SKM-1 (cell line): ENCODE data around the gene DNAJA4.

Experiments
- DNase-seq: peaks from one replicate; lab custom pipeline; 2025; ENCODE audit not compliant: unreplicated experiment; lab: John Stamatoyannopoulos, UW

The DNAJA4 gene

GRCh38 chr15:78276064-78276943, 11.9 kb downstream of the DNAJA4 start:
- DNase-seq = no peak

- DNase-seq = no peak
Measured at GRCh38 chr15:78280319-78281072, 16.1 kb downstream of the DNAJA4 start.

GRCh38 chr15:78282324-78282723, 18.0 kb downstream of the DNAJA4 start:
- DNase-seq = no peak

- DNase-seq = no peak
Measured at GRCh38 chr15:78284758-78285157, 20.4 kb downstream of the DNAJA4 start.

- no peak for DNase-seq
Measured at GRCh38 chr15:78290222-78290621, 25.9 kb downstream of the DNAJA4 start.

- no peak for DNase-seq
Measured at GRCh38 chr15:78291052-78291451, 26.7 kb downstream of the DNAJA4 start.

GRCh38 chr15:78291698-78292097, 27.3 kb downstream of the DNAJA4 start:
- no peak for DNase-seq

- no peak for DNase-seq
Measured at GRCh38 chr15:78292219-78292618, 27.9 kb downstream of the DNAJA4 start.

GRCh38 chr15:78299101-78299930, 35.0 kb downstream of the DNAJA4 start, which contains the start of gene SKIC8:
SKIC8 (minus strand) TSS chr15:78299609; CDS start chr15:78295686, 3,923 bp downstream.
- DNase-seq = peak; percentile 86

GRCh38 chr15:78301326-78301725, 37.0 kb downstream of the DNAJA4 start:
- DNase-seq = no peak

GRCh38 chr15:78301828-78302227, 37.5 kb downstream of the DNAJA4 start:
- DNase-seq = peak; percentile 58

GRCh38 chr15:78302579-78303312, 38.4 kb downstream of the DNAJA4 start:
- DNase-seq = no peak

GRCh38 chr15:78304216-78305066, 40.1 kb downstream of the DNAJA4 start:
- no peak for DNase-seq

- no peak for DNase-seq
Measured at GRCh38 chr15:78306176-78306774, 41.9 kb downstream of the DNAJA4 start.

GRCh38 chr15:78307976-78308375, 43.6 kb downstream of the DNAJA4 start:
- DNase-seq = no peak

GRCh38 chr15:78308422-78309032, 44.2 kb downstream of the DNAJA4 start:
- no peak for DNase-seq

GRCh38 chr15:78311292-78311691, 46.9 kb downstream of the DNAJA4 start:
- DNase-seq = no peak

GRCh38 chr15:78312536-78312935, 48.2 kb downstream of the DNAJA4 start:
- no peak for DNase-seq

GRCh38 chr15:78312957-78313356, 48.6 kb downstream of the DNAJA4 start:
- DNase-seq = no peak
